ENCODE results near the gene LILRA2.

DNA sequence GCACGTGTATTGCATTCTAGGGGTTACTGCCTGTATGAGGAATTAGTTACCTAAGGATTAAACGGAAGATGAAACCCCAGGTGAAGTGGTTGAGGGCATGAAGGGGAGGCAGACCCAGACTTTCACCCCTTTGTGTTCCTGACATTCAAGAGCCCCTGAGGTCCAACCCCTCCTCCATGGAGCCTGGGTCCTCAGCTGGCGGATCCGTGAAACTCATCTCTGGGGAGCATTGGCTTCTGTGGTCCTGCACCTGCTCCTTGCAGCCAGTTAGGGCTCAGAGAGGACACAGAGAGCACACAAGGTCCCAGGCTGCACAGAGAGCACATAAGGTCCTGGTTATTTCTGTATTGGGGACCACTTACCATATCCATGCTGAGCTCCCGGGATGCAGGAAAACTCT, 12.8 kb downstream of the LILRA2 start:
- no peak for TF ChIP-seq EZH2phosphoT487 (IDR thresholded peaks at IDR 0.05; ENCODE audit: insufficient read depth, low read depth)
- TF ChIP-seq EZH2 (IDR thresholded peaks at IDR 0.05; ENCODE audit: insufficient read depth, poor library complexity, severe bottlenecking), result no peak

All from GM23248 (cell line).